A673 (cell line): ENCODE data around the gene FSTL4. TPM values are rescaled to one million over a fixed set of nuclear protein-coding genes. Genes with fewer than 3 reads are reported as not detected.

Source experiments
- BruUV-seq: library from RNA; stranded (reverse); fragments of 400-500 nt; replicated peaks from 2 replicates; lab custom pipeline; 2021; lab: Mats Ljungman, UMichigan
- CTCF ChIA-PET: fragments of 300-600 bp; sonication (Branson Sonifier 250); formaldehyde crosslinking; loops from one replicate; lab custom pipeline; 2022; ENCODE audit warnings: antibody characterized with exemption; lab: Charles Lee
- POLR2A ChIA-PET: fragments of 300-600 bp; sonication (Branson Sonifier 250); formaldehyde crosslinking; loops from one replicate; lab custom pipeline; 2022; ENCODE audit warnings: antibody characterized with exemption; ENCODE audit not compliant: low non-redundant PET; lab: Charles Lee
- DNase-seq: peaks from one replicate; pipeline ENCODE4 v3.0.0-alpha.2; 2015; ENCODE audit warnings: low spot score
- H3K27ac ChIP-seq: fragments of 200-600 bp; sonication (generic); 2 replicates; pipeline ENCODE4 v1.5.1; 2016; ENCODE audit warnings: mixed run types, low read depth, mild to moderate bottlenecking, mixed read lengths, antibody characterized with exemption, low read length; ENCODE audit not compliant: poor library complexity, severe bottlenecking
- H3K27me3 ChIP-seq: fragments of 200-600 bp; sonication (generic); replicated peaks from 2 replicates; pipeline ENCODE4 v1.6.1; 2017; ENCODE audit warnings: mixed run types, low read depth, mild to moderate bottlenecking, mixed read lengths, antibody characterized with exemption, low read length; ENCODE audit not compliant: insufficient read depth, poor library complexity
- H3K36me3 ChIP-seq: fragments of 200-600 bp; sonication (generic); 2 replicates; pipeline ENCODE4 v1.6.1; 2016; ENCODE audit warnings: mixed run types, mild to moderate bottlenecking, mixed read lengths, antibody characterized with exemption, low read length; ENCODE audit not compliant: insufficient read depth, poor library complexity, severe bottlenecking
- H3K4me1 ChIP-seq: fragments of 200-600 bp; sonication (generic); 2 replicates; pipeline ENCODE4 v1.6.1; 2017; ENCODE audit warnings: mixed run types, mild to moderate bottlenecking, mixed read lengths, antibody characterized with exemption, low read length; ENCODE audit not compliant: insufficient read depth, poor library complexity, severe bottlenecking
- H3K4me3 ChIP-seq: fragments of 200-600 bp; sonication (generic); 2 replicates; pipeline ENCODE4 v1.5.1; 2016; ENCODE audit warnings: low read depth, mixed run types, mild to moderate bottlenecking, mixed read lengths, low read length; ENCODE audit not compliant: poor library complexity, severe bottlenecking
- H3K9me3 ChIP-seq: fragments of 200-600 bp; sonication (generic); 2 replicates; pipeline ENCODE4 v1.6.1; 2016; ENCODE audit warnings: mixed run types, low read depth, mild to moderate bottlenecking, mixed read lengths, antibody characterized with exemption, low read length; ENCODE audit not compliant: poor library complexity, severe bottlenecking
- EZH2 ChIP-seq: fragments of 200-600 bp; sonication (generic); IDR thresholded peaks from 2 replicates; pipeline ENCODE4 v1.6.1; 2017; ENCODE audit warnings: borderline replicate concordance, low read depth, mild to moderate bottlenecking, mixed read lengths, antibody characterized with exemption, low read length; ENCODE audit not compliant: poor library complexity, severe bottlenecking
- intact Hi-C: fragments of 100-400 bp; cut with micrococcal nuclease; formaldehyde crosslinking; loops from one replicate; pipeline ENCODE4 v1.10.0; 2022; ENCODE audit not compliant: unreplicated experiment
- total RNA-seq: library from RNA; stranded (reverse); gene quantifications from 2 replicates; pipeline ENCODE4 v1.2.3, GENCODE V29; 2021
- TF ChIP-seq, protein P1 (sequence below): fragments of 300-800, 200-600 bp; sonication (generic); conservative IDR thresholded peaks from 2 replicates; pipeline ENCODE4 v1.5.1; 2017; ENCODE audit warnings: low read depth, mild to moderate bottlenecking, antibody characterized with exemption, low read length, moderate library complexity, mixed read lengths

The FSTL4 gene
- total RNA-seq, 1 experiment from 2014 or later = 0.86 TPM

DNA sequence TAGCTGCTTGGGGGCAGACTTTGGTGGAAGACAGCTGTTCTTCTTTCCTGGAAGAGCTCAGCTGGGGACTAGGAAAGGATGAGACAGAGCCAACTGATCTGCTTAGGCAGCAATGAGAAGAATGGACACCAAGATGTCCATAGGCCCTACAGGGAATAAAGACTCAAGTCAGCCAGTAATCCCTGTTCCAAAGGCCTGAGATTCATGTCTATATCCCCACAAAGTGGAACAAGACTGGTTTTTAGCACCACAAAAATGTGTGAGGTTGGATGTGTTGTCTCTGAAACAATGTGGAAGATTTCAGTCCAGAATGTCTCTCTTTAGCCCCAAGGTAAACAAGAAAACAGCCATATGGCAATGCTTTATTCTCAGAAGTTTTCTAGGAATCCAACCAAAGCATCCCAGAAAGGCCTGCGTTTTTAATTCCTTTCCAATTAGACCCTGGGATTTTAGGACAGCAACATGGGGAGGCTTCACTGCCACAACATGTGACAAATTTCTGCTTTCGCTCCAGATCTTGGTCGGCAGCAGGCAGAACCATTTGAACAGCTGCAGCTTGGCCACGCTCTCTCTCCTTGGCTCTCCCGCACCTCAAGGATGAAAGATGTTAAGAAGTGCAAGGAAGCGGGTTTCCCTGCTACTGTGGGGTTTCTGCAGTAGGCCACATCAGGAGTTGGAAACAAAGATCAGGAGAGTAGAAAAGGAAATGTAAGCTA, 245.1 kb downstream of the FSTL4 start:
- POLR2A ChIA-PET = no interaction called here
- Histone ChIP-seq H3K4me3 (no peak overlapping the region), H3K9me3 (no peaks in the 10 kb centered on the region), H3K27me3 (no peaks in the 10 kb centered on the region), H3K36me3 (no peaks in the 10 kb centered on the region), H3K27ac (no peak overlapping the region), H3K4me1 (no peaks in the 10 kb centered on the region)
- DNase-seq = no peak
- intact Hi-C loops = no loop called here
- BruUV-seq = no TSS peak
- CTCF ChIA-PET = no interaction called here
- TF ChIP-seq, protein P1, sequence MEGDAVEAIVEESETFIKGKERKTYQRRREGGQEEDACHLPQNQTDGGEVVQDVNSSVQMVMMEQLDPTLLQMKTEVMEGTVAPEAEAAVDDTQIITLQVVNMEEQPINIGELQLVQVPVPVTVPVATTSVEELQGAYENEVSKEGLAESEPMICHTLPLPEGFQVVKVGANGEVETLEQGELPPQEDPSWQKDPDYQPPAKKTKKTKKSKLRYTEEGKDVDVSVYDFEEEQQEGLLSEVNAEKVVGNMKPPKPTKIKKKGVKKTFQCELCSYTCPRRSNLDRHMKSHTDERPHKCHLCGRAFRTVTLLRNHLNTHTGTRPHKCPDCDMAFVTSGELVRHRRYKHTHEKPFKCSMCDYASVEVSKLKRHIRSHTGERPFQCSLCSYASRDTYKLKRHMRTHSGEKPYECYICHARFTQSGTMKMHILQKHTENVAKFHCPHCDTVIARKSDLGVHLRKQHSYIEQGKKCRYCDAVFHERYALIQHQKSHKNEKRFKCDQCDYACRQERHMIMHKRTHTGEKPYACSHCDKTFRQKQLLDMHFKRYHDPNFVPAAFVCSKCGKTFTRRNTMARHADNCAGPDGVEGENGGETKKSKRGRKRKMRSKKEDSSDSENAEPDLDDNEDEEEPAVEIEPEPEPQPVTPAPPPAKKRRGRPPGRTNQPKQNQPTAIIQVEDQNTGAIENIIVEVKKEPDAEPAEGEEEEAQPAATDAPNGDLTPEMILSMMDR = no peak
- TF ChIP-seq EZH2 = no peak

DNA sequence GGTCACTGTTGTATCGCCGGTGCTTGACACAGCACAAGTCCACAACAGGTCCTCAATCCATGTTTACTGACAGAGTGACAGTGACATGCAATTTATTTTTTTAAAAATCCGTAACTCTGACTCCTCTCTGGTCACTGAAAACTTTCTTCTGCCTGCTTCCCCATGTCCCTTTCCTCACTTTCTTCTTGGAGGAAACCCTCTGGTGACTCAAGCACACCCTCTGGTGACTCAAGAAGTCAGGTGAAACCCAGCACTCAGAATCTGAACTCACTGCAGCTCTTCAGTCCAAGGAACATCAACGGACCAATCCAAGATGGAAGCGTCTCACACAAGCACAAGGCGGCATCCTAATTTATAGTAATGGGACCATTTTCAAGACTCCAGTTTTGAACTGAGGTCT, 245.9 kb downstream of the FSTL4 start:
- CTCF ChIA-PET = no interaction called here
- Histone ChIP-seq H3K4me1 (no peaks in the 10 kb centered on the region), H3K27ac (no peak overlapping the region), H3K27me3 (no peaks in the 10 kb centered on the region), H3K4me3 (no peak overlapping the region), H3K9me3 (no peaks in the 10 kb centered on the region), H3K36me3 (no peaks in the 10 kb centered on the region)
- POLR2A ChIA-PET = no interaction called here
- DNase-seq = no peak
- no peak for TF ChIP-seq EZH2
- TF ChIP-seq, protein P1 = no peak
- BruUV-seq = no TSS peak
- intact Hi-C loops = loop anchor here (1.0 kb wide), 1 partner anchor 30 kb away; no protein-coding TSS in a partner anchor

DNA sequence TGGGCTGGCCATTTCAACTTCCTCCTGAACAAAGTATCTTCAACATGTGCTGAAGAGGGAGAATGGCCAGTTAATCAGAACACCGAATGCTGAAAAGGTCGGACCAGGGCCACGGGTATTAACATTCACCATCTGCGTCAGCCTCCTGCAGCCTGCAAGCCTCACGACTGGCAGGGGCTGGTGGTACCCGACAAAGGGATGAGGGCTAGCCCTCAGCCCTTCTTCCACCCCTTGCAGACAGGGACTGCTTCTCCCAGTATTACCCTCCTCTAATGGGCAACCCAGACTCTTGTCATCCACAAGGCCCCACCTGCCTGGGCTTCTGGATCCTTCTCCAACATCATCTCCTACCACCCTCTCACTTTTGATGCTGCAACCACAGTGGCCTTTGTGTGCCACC, 246.6 kb downstream of the FSTL4 start:
- no peak for DNase-seq
- no peaks in the 10 kb centered on the region for H3K27me3 ChIP-seq
- no peak overlapping the region for H3K4me3 ChIP-seq
- TF ChIP-seq, protein P1 = no peak
- no peak for TF ChIP-seq EZH2
- CTCF ChIA-PET = no interaction called here
- no peaks in the 10 kb centered on the region for H3K4me1 ChIP-seq
- intact Hi-C loops = loop anchor here (1.0 kb wide), 1 partner anchor 31 kb away; no protein-coding TSS in a partner anchor
- POLR2A ChIA-PET = no interaction called here
- H3K9me3 ChIP-seq = no peaks in the 10 kb centered on the region
- H3K36me3 ChIP-seq = no peaks in the 10 kb centered on the region
- no TSS peak for BruUV-seq
- no peak overlapping the region for H3K27ac ChIP-seq
